Measurements from ENCODE around the gene RRAGA. TPM values are rescaled to one million over a fixed set of nuclear protein-coding genes. Genes with fewer than 3 reads are reported as not detected.

RRAGA gene
- total and polyA plus RNA-seq, 2 donors (not counting 3 experiments of a cell fraction or from before 2014, with no cell fraction given): 81.2 to 88.3 TPM

GRCh38 chr9:19023078-19023477 lies 26.1 kb upstream of the RRAGA start:
- CTCF ChIA-PET: interaction anchor here (2.0 to 6.9 kb wide), 2 partner anchors 11 to 1210 kb away, joined by 6 to 136 read pairs; no protein-coding TSS in a partner anchor
- no peak overlapping the region for H3K4me2 ChIP-seq (ENCODE audit: insufficient read depth, low read length)
- H3K27ac ChIP-seq (ENCODE audit: insufficient read depth, low read depth, low read length): no peak overlapping the region
- DNase-seq (ENCODE audit: low read depth, low spot score) (no peak), FAIRE-seq (no peak)
- H3K4me3 ChIP-seq (replicated peaks in 1 of 3; ENCODE audit: insufficient read depth in 1 of 3, low read depth in 1 of 3, low read length in 3 of 3): no peak overlapping the region
- no peaks in the 10 kb centered on the region for H4K20me1 ChIP-seq (replicated peaks; ENCODE audit: control insufficient read depth, extremely low read depth, insufficient read depth, low read length)
- no peaks in the 10 kb centered on the region for H3K9me1 ChIP-seq (replicated peaks; ENCODE audit: control insufficient read depth, extremely low read depth, insufficient read depth, low read length)
- H3K9me3 ChIP-seq (replicated peaks; ENCODE audit: control insufficient read depth, insufficient read depth, low read length): no peaks in the 10 kb centered on the region
- no peaks in the 10 kb centered on the region for H3K27me3 ChIP-seq (ENCODE audit: control insufficient read depth in 2 of 2, insufficient read depth in 2 of 2, low read length in 2 of 2)
- H3K36me3 ChIP-seq (ENCODE audit: control insufficient read depth in 2 of 2, extremely low read depth in 1 of 2, insufficient read depth in 2 of 2, low read length in 2 of 2): no peaks in the 10 kb centered on the region
- POLR2A ChIA-PET: interaction anchor here (0.6 kb wide), 1 partner anchor 1278 kb away, joined by 7 read pairs; no protein-coding TSS in a partner anchor
- dilution Hi-C loops (cut with MboI; ENCODE audit: extremely low pct_ligation_motif_present, low sequenced_read_pairs) (no loop called here), intact Hi-C loops (cut with micrococcal nuclease) (no loop called here)
- TF ChIP-seq POLR2A (IDR thresholded peaks at IDR 0.05; ENCODE audit: low read depth, low read length) (no peak), FOS (IDR thresholded peaks at IDR 0.05; ENCODE audit: borderline replicate concordance, insufficient read depth, low read length) (no peak), EZH2 (IDR thresholded peaks at IDR 0.05; ENCODE audit: borderline replicate concordance, low read depth, low read length, severe bottlenecking) (no peak), MAX (IDR thresholded peaks at IDR 0.05; ENCODE audit: insufficient read depth, insufficient read length) (no peak), POLR2AphosphoS5 (IDR thresholded peaks at IDR 0.05; ENCODE audit: insufficient read depth, low read depth, low read length) (no peak), GATA2 (IDR thresholded peaks at IDR 0.05; ENCODE audit: insufficient read depth, insufficient read length, low read depth, low read length) (no peak), CTCF (IDR thresholded peaks at IDR 0.05; ENCODE audit: extremely low read depth in 1 of 2, insufficient read depth in 1 of 2, low read depth in 1 of 2, low read length in 2 of 2) (no peak), JUN (IDR thresholded peaks at IDR 0.05; ENCODE audit: borderline replicate concordance, insufficient read depth, insufficient read length, low read depth) (no peak), MYC (IDR thresholded peaks at IDR 0.05; ENCODE audit: low read depth, low read length) (no peak)
- no TSS peak for BruUV-seq (replicated peaks)
- H2AFZ ChIP-seq (ENCODE audit: low read depth, low read length): no peak overlapping the region
- no peaks in the 10 kb centered on the region for H3K4me1 ChIP-seq (ENCODE audit: control insufficient read depth, extremely low read depth, insufficient read depth, low read length)
- no peak overlapping the region for H3K9ac ChIP-seq (replicated peaks; ENCODE audit: extremely low read depth, insufficient read depth, low read length)
- no peaks in the 10 kb centered on the region for H3K79me2 ChIP-seq (ENCODE audit: control insufficient read depth, insufficient read depth, low read length)
